ENCODE measurements around the gene COL4A3.
"Not testable (repeated sequence)": the region's sequence is repeated elsewhere in the genome, so short reads cannot be mapped to it uniquely, and the experiment has no call there.

The COL4A3 gene

GRCh38 chr2:227161947-227162346, 2.5 kb upstream of the COL4A3 start:
- H3K27me3 ChIP-seq (ENCODE audit: control insufficient read depth, insufficient read depth, low read length): peaks cover 68% of the 10 kb centered on the region
- H3K4me1 ChIP-seq (ENCODE audit: control insufficient read depth, low read depth, low read length): peaks cover 5% of the 10 kb centered on the region
- H3K27ac ChIP-seq (ENCODE audit: low read length): no peak overlapping the region
- H3K36me3 ChIP-seq (ENCODE audit: control insufficient read depth, low read depth, low read length): no peaks in the 10 kb centered on the region
- H3K4me3 ChIP-seq (ENCODE audit: low read length): no peak overlapping the region
- no peaks in the 10 kb centered on the region for H3K9me3 ChIP-seq (ENCODE audit: control insufficient read depth, low read depth, low read length)
- no peak overlapping the region for H3K9ac ChIP-seq (ENCODE audit: low read length)

DNA sequence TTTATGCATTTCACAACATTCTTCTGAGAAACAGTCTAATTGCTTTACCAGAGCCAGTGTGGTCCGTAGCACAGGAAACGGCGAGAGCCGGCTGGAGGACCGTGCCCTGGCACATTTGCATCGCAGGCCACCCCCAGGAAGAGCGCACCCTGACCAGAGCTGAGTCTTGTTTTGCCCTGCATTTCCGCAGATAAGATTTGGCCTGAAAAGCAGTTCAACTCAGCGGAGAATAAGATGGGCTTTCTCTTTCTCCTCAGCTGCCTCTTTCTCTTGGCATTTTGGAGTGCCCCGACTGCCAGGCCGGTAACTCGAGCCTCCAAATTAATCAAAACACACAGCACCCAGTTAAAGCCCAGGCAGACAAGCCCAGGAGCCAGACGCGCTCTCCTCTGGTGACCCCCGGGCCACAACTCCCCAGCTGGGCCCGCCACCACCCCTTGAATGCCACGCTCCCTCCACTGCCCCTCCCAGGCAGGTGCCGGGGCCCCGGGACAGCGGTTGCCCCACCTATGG, 883 bp upstream of the COL4A3 start:
- Histone ChIP-seq H3K4me3 (ENCODE audit: low read length) (peak overlapping the region; percentile 58), H3K9ac (ENCODE audit: low read length) (no peak overlapping the region), H3K36me3 (ENCODE audit: control insufficient read depth, low read depth, low read length) (no peaks in the 10 kb centered on the region), H3K9me3 (ENCODE audit: control insufficient read depth, low read depth, low read length) (no peaks in the 10 kb centered on the region), H3K4me1 (ENCODE audit: control insufficient read depth, low read depth, low read length) (peaks cover 5% of the 10 kb centered on the region), H3K27ac (ENCODE audit: low read length) (no peak overlapping the region), H3K27me3 (ENCODE audit: control insufficient read depth, insufficient read depth, low read length) (peaks cover 68% of the 10 kb centered on the region)

GRCh38 chr2:227164763-227165291, 403 bp downstream of the COL4A3 start:
- Histone ChIP-seq H3K9ac (ENCODE audit: low read length) (no peak overlapping the region), H3K27me3 (ENCODE audit: control insufficient read depth, insufficient read depth, low read length) (peaks cover 68% of the 10 kb centered on the region)

DNA sequence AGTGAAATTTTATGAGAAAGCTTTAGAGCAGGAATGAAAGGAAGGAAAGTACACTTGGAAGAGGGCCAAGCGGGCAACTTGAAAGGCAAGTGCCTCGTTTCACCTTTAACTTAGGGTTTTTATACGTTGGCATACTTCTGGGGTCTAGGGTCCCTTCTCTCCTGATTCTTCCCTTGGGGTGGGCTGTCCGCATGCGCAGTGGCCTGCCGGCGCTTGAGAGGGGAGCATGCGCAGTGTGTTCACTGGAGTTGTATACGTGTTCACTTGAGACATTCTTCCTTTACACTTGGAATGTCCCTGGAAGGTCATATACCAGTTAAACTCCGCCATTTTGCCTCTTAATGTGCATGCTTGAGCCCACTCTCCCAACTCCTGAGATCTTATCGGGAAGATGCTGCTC, 7.4 kb downstream of the COL4A3 start:
- not testable (repeated sequence) for H3K9me3 ChIP-seq (ENCODE audit: control insufficient read depth, low read depth, low read length); H3K36me3 ChIP-seq (ENCODE audit: control insufficient read depth, low read depth, low read length); H3K9ac ChIP-seq (ENCODE audit: low read length); H3K4me3 ChIP-seq (ENCODE audit: low read length); H3K27ac ChIP-seq (ENCODE audit: low read length); H3K27me3 ChIP-seq (ENCODE audit: control insufficient read depth, insufficient read depth, low read length); H3K4me1 ChIP-seq (ENCODE audit: control insufficient read depth, low read depth, low read length)

More at GRCh38 chr2:227164763-227165291, 403 bp downstream of the COL4A3 start:
- no peaks in the 10 kb centered on the region for H3K9me3 ChIP-seq (ENCODE audit: control insufficient read depth, low read depth, low read length)
- no peaks in the 10 kb centered on the region for H3K36me3 ChIP-seq (ENCODE audit: control insufficient read depth, low read depth, low read length)
- H3K27ac ChIP-seq (ENCODE audit: low read length): no peak overlapping the region
- peaks cover 5% of the 10 kb centered on the region for H3K4me1 ChIP-seq (ENCODE audit: control insufficient read depth, low read depth, low read length)
- peak overlapping the region; percentile 58 for H3K4me3 ChIP-seq (ENCODE audit: low read length)

GRCh38 chr2:227177592-227178336, 13.3 kb downstream of the COL4A3 start:
- peaks cover 3% of the 10 kb centered on the region for H3K4me1 ChIP-seq (ENCODE audit: control insufficient read depth, low read depth, low read length)
- no peak overlapping the region for H3K27ac ChIP-seq (ENCODE audit: low read length)
- no peaks in the 10 kb centered on the region for H3K27me3 ChIP-seq (ENCODE audit: control insufficient read depth, insufficient read depth, low read length)
- no peaks in the 10 kb centered on the region for H3K36me3 ChIP-seq (ENCODE audit: control insufficient read depth, low read depth, low read length)
- no peak overlapping the region for H3K4me3 ChIP-seq (ENCODE audit: low read length)
- no peaks in the 10 kb centered on the region for H3K9me3 ChIP-seq (ENCODE audit: control insufficient read depth, low read depth, low read length)
- no peak overlapping the region for H3K9ac ChIP-seq (ENCODE audit: low read length)

- no peak overlapping the region for H3K27ac ChIP-seq (ENCODE audit: low read length)
- H3K9ac ChIP-seq (ENCODE audit: low read length): no peak overlapping the region
- H3K4me3 ChIP-seq (ENCODE audit: low read length): no peak overlapping the region
Observed at GRCh38 chr2:227179988-227180685, 15.7 kb downstream of the COL4A3 start.

DNA sequence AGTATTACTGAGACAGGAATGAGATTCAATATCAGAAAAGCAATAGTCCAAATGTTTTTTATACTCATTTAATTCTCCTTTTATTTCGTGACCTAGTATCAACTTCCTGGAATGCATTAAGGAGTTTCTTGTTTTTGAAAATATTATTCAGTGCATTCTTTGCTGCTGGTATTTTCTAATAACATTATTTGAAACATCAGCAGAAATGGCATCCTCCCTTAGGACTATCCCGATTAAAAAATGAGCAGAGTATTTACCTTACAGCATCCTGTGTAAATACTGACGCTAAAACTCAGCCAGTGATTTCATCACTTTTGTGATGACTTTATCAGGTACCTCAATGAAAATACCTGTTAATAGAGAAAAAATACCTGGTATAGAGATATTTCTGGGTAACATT, 16.3 kb downstream of the COL4A3 start:
- no peak overlapping the region for H3K4me3 ChIP-seq (ENCODE audit: low read length)
- no peaks in the 10 kb centered on the region for H3K9me3 ChIP-seq (ENCODE audit: control insufficient read depth, low read depth, low read length)
- peaks cover 3% of the 10 kb centered on the region for H3K4me1 ChIP-seq (ENCODE audit: control insufficient read depth, low read depth, low read length)
- H3K9ac ChIP-seq (ENCODE audit: low read length): no peak overlapping the region
- no peak overlapping the region for H3K27ac ChIP-seq (ENCODE audit: low read length)
- no peaks in the 10 kb centered on the region for H3K36me3 ChIP-seq (ENCODE audit: control insufficient read depth, low read depth, low read length)
- no peaks in the 10 kb centered on the region for H3K27me3 ChIP-seq (ENCODE audit: control insufficient read depth, insufficient read depth, low read length)

More at GRCh38 chr2:227179988-227180685, 15.7 kb downstream of the COL4A3 start:
- H3K36me3 ChIP-seq (ENCODE audit: control insufficient read depth, low read depth, low read length): no peaks in the 10 kb centered on the region
- peaks cover 3% of the 10 kb centered on the region for H3K4me1 ChIP-seq (ENCODE audit: control insufficient read depth, low read depth, low read length)
- H3K9me3 ChIP-seq (ENCODE audit: control insufficient read depth, low read depth, low read length): no peaks in the 10 kb centered on the region
- H3K27me3 ChIP-seq (ENCODE audit: control insufficient read depth, insufficient read depth, low read length): no peaks in the 10 kb centered on the region

DNA sequence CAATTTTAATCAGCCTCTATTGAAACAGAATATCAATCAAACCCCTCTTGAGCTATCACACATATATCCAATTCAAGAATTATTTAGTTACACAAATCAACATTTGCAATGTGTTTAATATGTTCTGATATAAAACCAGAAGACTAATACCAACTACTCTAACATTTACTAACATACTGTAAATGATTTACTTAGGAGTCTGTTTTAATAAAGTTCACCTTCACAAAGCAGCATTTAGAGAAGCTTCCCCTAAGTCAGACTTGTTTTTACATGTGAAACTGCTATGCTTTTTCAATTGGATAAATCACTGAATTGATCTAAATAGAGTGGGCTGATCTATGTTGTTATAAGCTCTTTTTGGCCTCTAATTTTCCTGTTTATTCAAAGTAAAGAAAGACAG, 18.3 kb downstream of the COL4A3 start:
- no peak overlapping the region for H3K4me3 ChIP-seq (ENCODE audit: low read length)
- no peak overlapping the region for H3K9ac ChIP-seq (ENCODE audit: low read length)
- H3K27ac ChIP-seq (ENCODE audit: low read length): no peak overlapping the region
- no peaks in the 10 kb centered on the region for H3K36me3 ChIP-seq (ENCODE audit: control insufficient read depth, low read depth, low read length)
- H3K9me3 ChIP-seq (ENCODE audit: control insufficient read depth, low read depth, low read length): no peaks in the 10 kb centered on the region
- H3K27me3 ChIP-seq (ENCODE audit: control insufficient read depth, insufficient read depth, low read length): no peaks in the 10 kb centered on the region
- peaks cover 6% of the 10 kb centered on the region for H3K4me1 ChIP-seq (ENCODE audit: control insufficient read depth, low read depth, low read length)

GRCh38 chr2:227183657-227184367, 19.4 kb downstream of the COL4A3 start:
- Histone ChIP-seq H3K9me3 (ENCODE audit: control insufficient read depth, low read depth, low read length) (no peaks in the 10 kb centered on the region), H3K4me1 (ENCODE audit: control insufficient read depth, low read depth, low read length) (peaks cover 17% of the 10 kb centered on the region), H3K4me3 (ENCODE audit: low read length) (no peak overlapping the region), H3K9ac (ENCODE audit: low read length) (no peak overlapping the region), H3K27ac (ENCODE audit: low read length) (no peak overlapping the region), H3K36me3 (ENCODE audit: control insufficient read depth, low read depth, low read length) (no peaks in the 10 kb centered on the region), H3K27me3 (ENCODE audit: control insufficient read depth, insufficient read depth, low read length) (no peaks in the 10 kb centered on the region)

DNA sequence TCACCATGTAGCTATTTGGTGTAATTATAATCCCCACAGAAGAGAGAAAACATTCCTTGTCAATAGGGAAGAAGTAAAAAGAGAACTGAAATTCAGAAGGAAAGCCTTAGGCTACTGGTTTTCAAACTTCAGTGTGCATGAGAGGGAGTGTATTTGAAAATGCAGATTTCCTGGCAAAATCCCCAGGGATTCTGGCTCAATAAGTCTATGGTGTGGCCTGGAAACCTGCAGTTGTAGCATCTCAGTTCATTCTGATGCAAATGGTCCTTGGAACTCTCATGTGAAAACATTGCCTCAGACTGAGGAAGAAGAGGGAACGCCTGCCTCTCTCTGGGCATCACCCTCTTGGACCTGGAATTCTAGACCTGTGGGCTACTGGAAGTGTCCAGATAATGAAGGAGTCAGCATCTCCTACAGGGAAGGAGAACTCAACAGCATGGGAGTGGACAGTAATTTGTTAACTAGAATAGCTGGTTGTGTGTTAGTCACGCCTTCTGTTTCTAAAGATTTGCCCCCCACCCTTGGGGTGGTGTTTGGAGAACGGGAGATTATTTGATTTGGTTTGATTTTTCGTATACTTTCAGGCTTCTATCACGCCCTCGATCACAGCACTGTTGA, 21.3 kb downstream of the COL4A3 start:
- Histone ChIP-seq H3K9me3 (ENCODE audit: control insufficient read depth, low read depth, low read length) (no peaks in the 10 kb centered on the region), H3K9ac (ENCODE audit: low read length) (no peak overlapping the region), H3K27me3 (ENCODE audit: control insufficient read depth, insufficient read depth, low read length) (no peaks in the 10 kb centered on the region), H3K36me3 (ENCODE audit: control insufficient read depth, low read depth, low read length) (no peaks in the 10 kb centered on the region), H3K27ac (ENCODE audit: low read length) (no peak overlapping the region), H3K4me1 (ENCODE audit: control insufficient read depth, low read depth, low read length) (peaks cover 17% of the 10 kb centered on the region), H3K4me3 (ENCODE audit: low read length) (no peak overlapping the region)

DNA sequence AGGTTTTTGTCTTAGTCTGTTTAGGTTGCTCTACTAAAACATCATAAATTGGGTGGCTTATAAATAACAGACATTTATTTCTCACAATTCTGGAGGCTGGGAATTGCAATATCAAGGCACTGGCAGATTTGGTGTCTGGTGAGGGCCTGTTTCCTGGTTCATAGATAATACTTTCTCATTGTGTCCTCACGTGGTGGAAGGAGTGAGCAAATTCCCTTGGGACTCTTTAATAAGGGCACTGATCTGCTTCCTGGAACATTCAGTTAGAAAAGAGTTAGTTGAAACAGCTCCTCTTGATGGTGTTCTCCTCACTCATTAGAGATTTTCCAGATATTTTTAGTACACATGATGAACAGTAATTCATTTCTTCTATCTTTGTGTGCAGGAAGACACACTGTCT, 22.3 kb downstream of the COL4A3 start:
- Histone ChIP-seq H3K9ac (ENCODE audit: low read length) (no peak overlapping the region), H3K27me3 (ENCODE audit: control insufficient read depth, insufficient read depth, low read length) (no peaks in the 10 kb centered on the region), H3K36me3 (ENCODE audit: control insufficient read depth, low read depth, low read length) (no peaks in the 10 kb centered on the region), H3K27ac (ENCODE audit: low read length) (no peak overlapping the region), H3K4me1 (ENCODE audit: control insufficient read depth, low read depth, low read length) (peaks cover 24% of the 10 kb centered on the region), H3K4me3 (ENCODE audit: low read length) (no peak overlapping the region), H3K9me3 (ENCODE audit: control insufficient read depth, low read depth, low read length) (no peaks in the 10 kb centered on the region)

Data from iPS-18a (cell line).